Thyroid gland (tissue), 4 donors: Measurements from ENCODE around the gene OSBPL5.

Source experiments
- POLR2A ChIP-seq, 2 donors: fragments of 450-650 bp; IDR thresholded peaks; one replicate each; pipeline ENCODE4 v1.6.1; 2017; ENCODE audit warnings: antibody characterized with exemption in 2 of 2, mild to moderate bottlenecking in 2 of 2, moderate library complexity in 1 of 2
- TF ChIP-seq, protein P1 (sequence below), 6 experiments: fragments of 200-600 bp in 3 of 6; fragments of 450-650 bp in 3 of 6; sonication (generic) in 3 of 6; IDR thresholded peaks; one replicate each; pipeline ENCODE4 v1.5.1; 2016 to 2019; ENCODE audit warnings: antibody characterized with exemption in 6 of 6, mild to moderate bottlenecking in 2 of 6, inconsistent platforms in 1 of 6, moderate library complexity in 1 of 6

DNA sequence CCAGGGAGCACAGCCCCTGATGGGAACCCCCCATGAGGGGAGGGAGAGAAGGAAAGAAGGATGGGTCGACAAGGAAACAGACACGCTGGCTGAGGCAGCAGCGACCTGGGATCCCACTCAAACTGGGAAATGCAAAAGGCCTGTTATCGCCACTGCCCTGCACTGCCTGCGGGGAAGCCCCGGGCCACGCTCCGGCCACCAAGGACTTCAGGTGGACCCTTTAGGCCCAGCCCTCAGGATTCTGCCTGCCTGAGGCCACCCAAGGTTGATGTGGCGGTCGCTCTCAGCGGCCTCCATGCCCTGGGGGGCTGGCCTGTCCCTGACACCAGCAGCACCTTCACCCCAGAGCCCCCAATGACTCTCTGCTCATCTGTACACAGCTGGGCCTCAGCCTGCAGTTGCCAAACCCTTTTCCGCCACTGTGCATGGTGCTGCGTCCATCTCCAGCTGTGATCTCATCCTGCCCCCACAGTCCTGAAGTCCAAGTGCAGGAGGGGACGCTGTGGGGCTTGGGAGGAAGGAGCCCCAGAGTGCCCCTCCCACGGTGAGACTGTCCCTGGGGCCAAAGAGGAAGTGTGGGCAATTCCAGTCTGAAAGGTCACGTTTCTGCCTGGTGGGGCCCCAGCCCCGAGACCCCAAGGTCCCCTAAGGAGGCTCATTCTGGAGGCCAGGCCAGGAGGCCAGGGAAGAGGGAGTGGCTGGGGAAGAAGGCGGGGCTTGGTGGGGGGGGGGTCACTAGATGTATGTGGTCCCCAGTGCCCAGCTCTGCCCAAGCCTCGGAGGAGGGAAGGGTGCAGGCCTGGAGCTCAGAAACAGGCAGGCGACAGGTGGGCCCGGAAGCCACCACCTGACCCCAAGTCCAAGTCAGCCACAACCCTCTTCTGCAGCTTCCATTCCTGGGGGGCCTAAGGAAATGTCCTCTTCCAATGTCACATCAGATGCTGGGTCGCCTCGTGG is 31.6 kb downstream of the OSBPL5 start:
- TF ChIP-seq, protein P1, sequence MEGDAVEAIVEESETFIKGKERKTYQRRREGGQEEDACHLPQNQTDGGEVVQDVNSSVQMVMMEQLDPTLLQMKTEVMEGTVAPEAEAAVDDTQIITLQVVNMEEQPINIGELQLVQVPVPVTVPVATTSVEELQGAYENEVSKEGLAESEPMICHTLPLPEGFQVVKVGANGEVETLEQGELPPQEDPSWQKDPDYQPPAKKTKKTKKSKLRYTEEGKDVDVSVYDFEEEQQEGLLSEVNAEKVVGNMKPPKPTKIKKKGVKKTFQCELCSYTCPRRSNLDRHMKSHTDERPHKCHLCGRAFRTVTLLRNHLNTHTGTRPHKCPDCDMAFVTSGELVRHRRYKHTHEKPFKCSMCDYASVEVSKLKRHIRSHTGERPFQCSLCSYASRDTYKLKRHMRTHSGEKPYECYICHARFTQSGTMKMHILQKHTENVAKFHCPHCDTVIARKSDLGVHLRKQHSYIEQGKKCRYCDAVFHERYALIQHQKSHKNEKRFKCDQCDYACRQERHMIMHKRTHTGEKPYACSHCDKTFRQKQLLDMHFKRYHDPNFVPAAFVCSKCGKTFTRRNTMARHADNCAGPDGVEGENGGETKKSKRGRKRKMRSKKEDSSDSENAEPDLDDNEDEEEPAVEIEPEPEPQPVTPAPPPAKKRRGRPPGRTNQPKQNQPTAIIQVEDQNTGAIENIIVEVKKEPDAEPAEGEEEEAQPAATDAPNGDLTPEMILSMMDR (IDR thresholded peaks at IDR 0.05), result no peak
- TF ChIP-seq POLR2A (IDR thresholded peaks at IDR 0.05), result no peak
